ENCODE results near the gene IFRD2. TPM values are rescaled to one million over a fixed set of nuclear protein-coding genes. Genes with fewer than 3 reads are reported as not detected.
"Not testable (repeated sequence)": the region's sequence is repeated elsewhere in the genome, so short reads cannot be mapped to it uniquely, and the experiment has no call there.

IFRD2 gene
- total RNA-seq, 1 donor from 2014 or later, result 38.2 TPM

- H3K27ac Mint-ChIP-seq (ENCODE audit: unreplicated experiment), result no peak overlapping the region
- no peak overlapping the region for H3K4me3 Mint-ChIP-seq (ENCODE audit: unreplicated experiment)
- H3K36me3 Mint-ChIP-seq (ENCODE audit: unreplicated experiment), result peaks cover 8% of the 10 kb centered on the region
- peaks cover 3% of the 10 kb centered on the region for H3K9me3 Mint-ChIP-seq (ENCODE audit: unreplicated experiment)
- H3K27me3 Mint-ChIP-seq (ENCODE audit: unreplicated experiment), result peaks cover 9% of the 10 kb centered on the region
- peaks cover 5% of the 10 kb centered on the region for H3K4me1 Mint-ChIP-seq (ENCODE audit: low read depth, unreplicated experiment)
- TF ChIP-seq CTCF (IDR thresholded peaks at IDR 0.05; ENCODE audit: partially characterized antibody, unreplicated experiment), result no peak
- no peak for DNase-seq
Measured at GRCh38 chr3:50314816-50315215, 22.6 kb upstream of the IFRD2 start.

- peaks cover 3% of the 10 kb centered on the region for H3K9me3 Mint-ChIP-seq (ENCODE audit: unreplicated experiment)
- peaks cover 5% of the 10 kb centered on the region for H3K4me1 Mint-ChIP-seq (ENCODE audit: low read depth, unreplicated experiment)
- no peak for TF ChIP-seq CTCF (IDR thresholded peaks at IDR 0.05; ENCODE audit: partially characterized antibody, unreplicated experiment)
- H3K27me3 Mint-ChIP-seq (ENCODE audit: unreplicated experiment), result peaks cover 9% of the 10 kb centered on the region
- H3K36me3 Mint-ChIP-seq (ENCODE audit: unreplicated experiment), result peaks cover 12% of the 10 kb centered on the region
- DNase-seq, result no peak
- no peak overlapping the region for H3K4me3 Mint-ChIP-seq (ENCODE audit: unreplicated experiment)
- H3K27ac Mint-ChIP-seq (ENCODE audit: unreplicated experiment), result no peak overlapping the region
Measured at GRCh38 chr3:50314342-50314741, 22.1 kb upstream of the IFRD2 start.

GRCh38 chr3:50312041-50312440 lies 19.8 kb upstream of the IFRD2 start:
- H3K4me1 Mint-ChIP-seq (ENCODE audit: low read depth, unreplicated experiment); H3K4me3 Mint-ChIP-seq (ENCODE audit: unreplicated experiment); DNase-seq; H3K27me3 Mint-ChIP-seq (ENCODE audit: unreplicated experiment); H3K9me3 Mint-ChIP-seq (ENCODE audit: unreplicated experiment); H3K27ac Mint-ChIP-seq (ENCODE audit: unreplicated experiment): not testable (repeated sequence)
- peaks cover 12% of the 10 kb centered on the region for H3K36me3 Mint-ChIP-seq (ENCODE audit: unreplicated experiment)

GRCh38 chr3:50304601-50305000 lies 12.4 kb upstream of the IFRD2 start:
- peaks cover 9% of the 10 kb centered on the region for H3K27me3 Mint-ChIP-seq (ENCODE audit: unreplicated experiment)
- peaks cover 2% of the 10 kb centered on the region for H3K36me3 Mint-ChIP-seq (ENCODE audit: unreplicated experiment)
- H3K4me1 Mint-ChIP-seq (ENCODE audit: low read depth, unreplicated experiment), result peaks cover 8% of the 10 kb centered on the region
- no peak overlapping the region for H3K27ac Mint-ChIP-seq (ENCODE audit: unreplicated experiment)
- no peak for TF ChIP-seq CTCF (IDR thresholded peaks at IDR 0.05; ENCODE audit: partially characterized antibody, unreplicated experiment)
- H3K9me3 Mint-ChIP-seq (ENCODE audit: unreplicated experiment), result peaks cover 2% of the 10 kb centered on the region
- H3K4me3 Mint-ChIP-seq (ENCODE audit: unreplicated experiment), result no peak overlapping the region
- no peak for DNase-seq

- Mint-ChIP-seq H3K4me3 (ENCODE audit: unreplicated experiment) (no peak within 1 kb of the TSS), H3K27me3 (ENCODE audit: unreplicated experiment) (peaks cover 16% of the 10 kb centered on the region), H3K27ac (ENCODE audit: unreplicated experiment) (no peak within 1 kb of the TSS), H3K4me1 (ENCODE audit: low read depth, unreplicated experiment) (peaks cover 8% of the 10 kb centered on the region), H3K9me3 (ENCODE audit: unreplicated experiment) (peaks cover 6% of the 10 kb centered on the region), H3K36me3 (ENCODE audit: unreplicated experiment) (no peaks in the 10 kb centered on the region)
- TF ChIP-seq CTCF (IDR thresholded peaks at IDR 0.05; ENCODE audit: partially characterized antibody, unreplicated experiment), result no peak
- DNase-seq, result no peak
Measured at GRCh38 chr3:50303013-50303815, 11.0 kb upstream of the IFRD2 start, which contains the start of gene HYAL1. HYAL1 (minus strand) TSS chr3:50303574; CDS start chr3:50302956, 618 bp downstream.
